Mesendoderm (in vitro differentiated cells): ENCODE results near the gene MLF1. TPM values are rescaled to one million over a fixed set of nuclear protein-coding genes. Genes with fewer than 3 reads are reported as not detected.

Source experiments
- DNase-seq: peaks from one replicate; pipeline ENCODE4 v3.0.0; 2013
- H2AK5ac ChIP-seq: 2 replicates; pipeline ENCODE4 v1.6.1; 2013; ENCODE audit warnings: low read length, inconsistent platforms
- H2BK120ac ChIP-seq: 2 replicates; pipeline ENCODE4 v1.6.1; 2013; ENCODE audit warnings: low read depth, mild to moderate bottlenecking, low read length, moderate library complexity, mixed read lengths
- H2BK15ac ChIP-seq: replicated peaks from 2 replicates; pipeline ENCODE4 v1.6.1; 2013; ENCODE audit warnings: low read depth, mild to moderate bottlenecking, moderate library complexity
- H2BK5ac ChIP-seq: 2 replicates; pipeline ENCODE4 v1.6.1; 2013; ENCODE audit warnings: low read length, inconsistent platforms
- H3K18ac ChIP-seq: 2 replicates; pipeline ENCODE4 v1.6.1; 2013; ENCODE audit warnings: mild to moderate bottlenecking, low read length, mixed read lengths
- H3K23ac ChIP-seq: one replicate; pipeline ENCODE4 v1.6.1; 2013; ENCODE audit warnings: low read length
- H3K27ac ChIP-seq: 2 replicates; pipeline ENCODE4 v1.5.1; 2013; ENCODE audit warnings: low read depth, mild to moderate bottlenecking, inconsistent platforms, low read length, moderate library complexity
- H3K27me3 ChIP-seq: 2 replicates; pipeline ENCODE4 v1.6.1; 2013; ENCODE audit warnings: low read length, control low read depth, mild to moderate bottlenecking, inconsistent platforms; ENCODE audit not compliant: insufficient read depth, poor library complexity
- H3K36me3 ChIP-seq: 2 replicates; pipeline ENCODE4 v1.6.1; 2013; ENCODE audit warnings: low read length, inconsistent platforms; ENCODE audit not compliant: control insufficient read depth, insufficient read depth
- H3K4ac ChIP-seq: one replicate; pipeline ENCODE4 v1.6.1; 2013; ENCODE audit warnings: low read depth, mild to moderate bottlenecking, low read length, moderate library complexity
- H3K4me1 ChIP-seq: 2 replicates; pipeline ENCODE4 v1.6.1; 2013; ENCODE audit warnings: low read depth, low read length, inconsistent platforms; ENCODE audit not compliant: control insufficient read depth
- H3K4me2 ChIP-seq: 2 replicates; pipeline ENCODE4 v1.6.1; 2013; ENCODE audit warnings: low read length
- H3K4me3 ChIP-seq: 2 replicates; pipeline ENCODE4 v1.5.1; 2013; ENCODE audit warnings: mild to moderate bottlenecking, low read length
- H3K56ac ChIP-seq: one replicate; pipeline ENCODE4 v1.6.1; 2013; ENCODE audit warnings: low read length
- H3K79me1 ChIP-seq: 2 replicates; pipeline ENCODE4 v1.6.1; 2013; ENCODE audit warnings: low read length, inconsistent platforms
- H3K79me2 ChIP-seq: 2 replicates; pipeline ENCODE4 v1.6.1; 2013; ENCODE audit warnings: mild to moderate bottlenecking, low read length; ENCODE audit not compliant: control insufficient read depth, insufficient read depth
- H3K9ac ChIP-seq: 2 replicates; pipeline ENCODE4 v1.6.1; 2013; ENCODE audit warnings: low read length, inconsistent platforms
- H4K5ac ChIP-seq: one replicate; pipeline ENCODE4 v1.6.1; 2013; ENCODE audit warnings: low read length
- H4K8ac ChIP-seq: one replicate; pipeline ENCODE4 v1.6.1; 2013; ENCODE audit warnings: low read depth, mild to moderate bottlenecking, control low read depth, low read length, moderate library complexity
- WGBS: extraction: QIAGEN DNeasy Blood & Tissue Kit; methylation state at CpG from one replicate; pipeline ENCODE4 v1.1.7; 2013; ENCODE audit warnings: low lambda C conversion rate, missing lambda C conversion rate; ENCODE audit not compliant: insufficient coverage; ENCODE audit errors: extremely low coverage; 5-methylcytosine and 5-hydroxymethylcytosine counted together
- small RNA-seq: library from polyadenylated mRNA; stranded (forward); fragments of <200 nt; extraction: miRNeasy Mini kit (QIAGEN cat#:217004); gene quantifications from one replicate; pipeline ENCODE3, GENCODE V24; 2013; ENCODE audit not compliant: insufficient read depth

The MLF1 gene

GRCh38 chr3:158652463-158652862 lies 81.5 kb downstream of the MLF1 start:
- H3K18ac ChIP-seq: no peak overlapping the region
- H3K79me2 ChIP-seq: no peaks in the 10 kb centered on the region
- DNase-seq: no peak
- no peaks in the 10 kb centered on the region for H3K36me3 ChIP-seq
- no peak overlapping the region for H4K5ac ChIP-seq
- H3K56ac ChIP-seq: no peak overlapping the region
- H3K4me3 ChIP-seq: no peak overlapping the region
- WGBS: 100% methylated on average over 2 of the region's 3 CpGs
- no peaks in the 10 kb centered on the region for H3K4me1 ChIP-seq
- no peak overlapping the region for H3K23ac ChIP-seq
- no peak overlapping the region for H2BK15ac ChIP-seq
- H3K4me2 ChIP-seq: no peak overlapping the region
- H2BK5ac ChIP-seq: no peak overlapping the region
- H3K9ac ChIP-seq: no peak overlapping the region
- no peaks in the 10 kb centered on the region for H3K27me3 ChIP-seq
- no peak overlapping the region for H2AK5ac ChIP-seq
- no peak overlapping the region for H3K27ac ChIP-seq
- H3K4ac ChIP-seq: no peak overlapping the region
- H3K79me1 ChIP-seq: no peaks in the 10 kb centered on the region
- no peak overlapping the region for H2BK120ac ChIP-seq
- no peak overlapping the region for H4K8ac ChIP-seq

Small RNAs within 50 kb of the gene (small RNA-seq; reads per million reads assigned to genes)
- gene AC025033.1: not detected
